Medulla oblongata (tissue), 1 donor: Measurements from ENCODE around the gene TMEM198.
A peak's percentile ranks its signal among the peaks of the same experiment; 100 is the strongest.

Source experiments
- DNase-seq: peaks from one replicate; pipeline ENCODE4 v3.0.0-alpha.2; 2015; ENCODE audit errors: extremely low spot score

TMEM198 gene

DNA sequence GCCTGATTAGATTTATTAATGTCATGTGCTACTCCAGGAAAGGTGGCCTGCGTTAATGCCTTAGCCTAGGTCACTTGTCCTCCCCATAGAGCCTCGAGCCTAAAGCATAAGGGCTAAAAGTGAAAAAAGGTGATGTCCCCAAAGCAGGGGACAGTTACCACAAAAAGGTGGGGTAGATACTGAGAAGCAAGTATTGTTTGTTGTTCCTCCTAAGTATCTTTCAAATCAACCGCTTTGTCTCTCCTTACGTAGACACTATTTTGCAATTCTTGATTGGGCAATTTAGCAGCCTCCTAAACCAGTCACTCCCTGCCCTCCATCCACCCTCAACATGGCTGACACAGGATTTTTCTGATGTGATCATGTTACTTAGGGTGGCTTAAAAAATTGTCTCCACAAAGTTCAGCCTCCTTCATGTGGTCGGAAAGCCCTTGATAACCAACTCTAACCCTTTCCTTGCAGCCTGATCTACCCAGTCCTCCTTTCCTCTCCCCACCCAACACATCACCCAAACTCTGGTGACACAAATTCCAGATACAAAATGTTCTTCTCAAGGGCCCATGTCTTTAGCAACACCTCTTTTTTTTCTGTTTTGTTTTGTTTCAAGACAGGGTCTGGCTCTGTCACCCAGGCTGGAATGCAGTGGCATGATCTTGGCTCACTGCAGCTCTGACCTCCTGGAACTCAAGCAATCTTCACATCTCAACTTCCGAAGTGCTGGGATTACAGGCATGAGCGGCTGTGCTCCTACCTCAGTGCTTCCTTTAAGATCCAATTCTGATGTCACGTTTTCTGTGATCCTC lies 35.2 kb downstream of the TMEM198 start:
- DNase-seq: no peak

- no peak for DNase-seq
Measured at GRCh38 chr2:219581346-219581745, 37.5 kb downstream of the TMEM198 start.

- DNase-seq: no peak
Measured at GRCh38 chr2:219591091-219591490, 47.3 kb downstream of the TMEM198 start.

GRCh38 chr2:219592736-219593135 lies 48.9 kb downstream of the TMEM198 start:
- DNase-seq: no peak

- DNase-seq: no peak
Measured at GRCh38 chr2:219593154-219593553, 49.3 kb downstream of the TMEM198 start.

- DNase-seq: no peak
Measured at GRCh38 chr2:219595256-219595655, 51.4 kb downstream of the TMEM198 start.

GRCh38 chr2:219596954-219597551 lies 53.2 kb downstream of the TMEM198 start:
- DNase-seq: no peak

DNA sequence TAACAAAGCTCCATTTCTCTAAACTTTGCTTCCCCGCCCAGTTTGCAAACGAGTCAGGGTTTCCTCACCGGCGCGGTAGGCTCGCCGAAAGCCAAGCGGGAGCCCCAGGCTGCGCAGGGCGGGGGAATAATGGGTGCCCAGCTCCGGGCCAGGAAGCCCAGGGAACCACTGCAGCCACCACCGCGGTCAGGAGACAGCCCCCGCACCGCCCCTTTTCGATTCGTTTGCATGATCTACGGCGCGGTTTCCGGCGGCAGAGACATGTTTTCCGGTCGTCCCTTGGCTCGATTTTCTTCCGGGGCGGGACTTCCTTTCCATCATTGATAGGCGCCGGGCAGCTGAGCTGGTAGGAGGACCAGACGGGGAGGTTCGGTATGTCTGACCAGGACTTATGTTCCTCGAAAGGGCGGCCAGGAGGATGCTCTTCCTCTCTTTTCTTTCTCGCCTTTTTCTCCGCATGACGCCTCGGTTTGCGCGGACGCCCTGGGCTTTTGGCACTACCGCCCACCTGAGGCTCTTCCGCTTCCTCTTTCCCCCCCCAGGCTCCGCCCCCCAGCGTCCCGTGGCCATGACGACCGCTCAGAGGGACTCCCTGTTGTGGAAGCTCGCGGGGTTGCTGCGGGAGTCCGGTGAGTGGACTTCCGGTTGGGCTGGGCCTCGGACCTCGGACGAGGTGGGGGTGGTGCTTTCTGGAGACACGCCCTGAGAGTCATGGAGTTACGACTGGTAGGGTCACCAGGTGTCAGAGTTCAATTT lies 53.9 kb downstream of the TMEM198 start, which contains the start of gene STK11IP:
TSS of gene STK11IP (plus strand) at position 306 of the 756 bp plus-strand sequence. CDS start at position 569, 263 bp downstream.
- DNase-seq: peak; percentile 98

DNA sequence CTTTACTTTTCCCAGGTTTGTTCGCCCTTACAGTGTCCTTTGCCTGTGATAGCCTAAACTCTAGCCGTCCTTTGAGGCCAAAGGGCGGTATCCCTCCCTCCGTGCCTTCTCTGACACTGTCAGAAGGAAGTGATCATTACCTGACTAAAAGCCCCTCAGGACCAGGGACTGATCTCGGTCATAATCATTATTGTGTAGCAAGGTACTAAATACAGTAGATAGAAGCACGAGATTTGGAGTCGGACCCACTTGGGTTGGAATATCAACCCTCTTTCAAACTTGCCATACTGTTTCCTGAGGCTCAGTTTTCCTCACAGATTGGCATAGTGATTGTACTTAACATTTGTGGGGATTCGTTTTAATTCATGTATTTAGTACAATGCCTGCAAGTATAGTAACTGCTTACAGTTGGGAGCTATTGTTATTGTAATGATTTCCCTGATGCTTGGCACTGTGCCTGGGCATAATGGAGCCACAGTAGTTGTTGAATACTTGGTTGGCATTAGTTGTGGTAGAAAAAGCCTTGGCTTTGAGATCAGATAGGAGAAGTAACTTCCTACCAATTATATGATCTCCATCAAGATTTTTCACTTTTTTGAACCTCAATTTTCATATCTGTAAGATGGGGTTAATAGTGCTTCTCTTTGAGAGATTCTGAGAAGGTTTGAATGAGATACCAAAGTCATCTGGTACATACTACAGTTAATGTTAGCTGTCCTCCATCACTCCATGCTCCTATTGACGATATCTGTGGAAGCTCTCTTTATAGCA lies 54.7 kb downstream of the TMEM198 start:
- no peak for DNase-seq
